Activated naive CD4-positive, alpha-beta T cell treated with anti-CD3 and anti-CD28 coated beads for 36 hours (primary cell): ENCODE results near the gene TOM1L2. TPM values are rescaled to one million over a fixed set of nuclear protein-coding genes. Genes with fewer than 3 reads are reported as not detected.
"Not testable (repeated sequence)": the region's sequence is repeated elsewhere in the genome, so short reads cannot be mapped to it uniquely, and the experiment has no call there.

Experiments
- CTCF ChIA-PET: fragments of 350-600 bp; sonication (Branson Sonifier 250); formaldehyde crosslinking; loops from one replicate; lab custom pipeline; 2021; ENCODE audit warnings: antibody characterized with exemption; lab: Charles Lee
- DNase-seq: peaks from one replicate; pipeline ENCODE4 v3.0.0-alpha.2; 2020
- H3K27ac Mint-ChIP-seq: one replicate; pipeline ENCODE4 v1.8.0; 2021; ENCODE audit warnings: mild to moderate bottlenecking, mixed read lengths
- H3K27me3 Mint-ChIP-seq: one replicate; pipeline ENCODE4 v1.8.0; 2021; ENCODE audit warnings: low read depth, mixed read lengths
- H3K36me3 Mint-ChIP-seq: one replicate; pipeline ENCODE4 v1.8.0; 2021; ENCODE audit warnings: low read depth, mixed read lengths
- H3K4me1 Mint-ChIP-seq: one replicate; pipeline ENCODE4 v1.8.0; 2021; ENCODE audit warnings: low read depth, mixed read lengths
- H3K4me3 Mint-ChIP-seq: one replicate; pipeline ENCODE4 v1.8.0; 2021; ENCODE audit warnings: mild to moderate bottlenecking, moderate library complexity, mixed read lengths
- H3K9me3 Mint-ChIP-seq: one replicate; pipeline ENCODE4 v1.8.0; 2021; ENCODE audit warnings: mixed read lengths
- intact Hi-C: fragments of 100-400 bp; cut with micrococcal nuclease; formaldehyde crosslinking; loops from one replicate; pipeline ENCODE4 v1.15.1; 2023
- total RNA-seq, 2 experiments: library from RNA; stranded (reverse); gene quantifications; one replicate each; pipeline ENCODE4 v1.2.3, GENCODE V29; 2021

Gene TOM1L2
- total RNA-seq, 2 experiments from 2014 or later = 9.8 to 9.9 TPM

- no peak overlapping the region for H3K27ac Mint-ChIP-seq
- no peaks in the 10 kb centered on the region for H3K27me3 Mint-ChIP-seq
- H3K36me3 Mint-ChIP-seq = peaks cover 8% of the 10 kb centered on the region
- intact Hi-C loops = no loop called here
- H3K4me3 Mint-ChIP-seq = no peak overlapping the region
- DNase-seq = no peak
- no peaks in the 10 kb centered on the region for H3K9me3 Mint-ChIP-seq
- H3K4me1 Mint-ChIP-seq = no peaks in the 10 kb centered on the region
- CTCF ChIA-PET = no interaction called here
Observed at GRCh38 chr17:18008496-18009268, 36.5 kb upstream of the TOM1L2 start.

GRCh38 chr17:18006495-18007239 lies 34.5 kb upstream of the TOM1L2 start:
- Mint-ChIP-seq H3K9me3 (no peaks in the 10 kb centered on the region), H3K27me3 (no peaks in the 10 kb centered on the region), H3K4me3 (no peak overlapping the region), H3K27ac (no peak overlapping the region), H3K4me1 (no peaks in the 10 kb centered on the region), H3K36me3 (peaks cover 7% of the 10 kb centered on the region)
- CTCF ChIA-PET = interaction anchor here (0.5 kb wide), 1 partner anchor 736 kb away, joined by 3 read pairs; no protein-coding TSS in a partner anchor
- DNase-seq = no peak
- intact Hi-C loops = no loop called here

GRCh38 chr17:18005496-18005895 lies 33.3 kb upstream of the TOM1L2 start:
- CTCF ChIA-PET = no interaction called here
- intact Hi-C loops = no loop called here
- Mint-ChIP-seq H3K27me3 (no peaks in the 10 kb centered on the region), H3K27ac (no peak overlapping the region), H3K4me1 (no peaks in the 10 kb centered on the region), H3K9me3 (no peaks in the 10 kb centered on the region), H3K4me3 (no peak overlapping the region), H3K36me3 (peaks cover 7% of the 10 kb centered on the region)
- DNase-seq = no peak

- Mint-ChIP-seq H3K27ac (no peak overlapping the region), H3K27me3 (no peaks in the 10 kb centered on the region), H3K36me3 (peaks cover 4% of the 10 kb centered on the region), H3K9me3 (no peaks in the 10 kb centered on the region), H3K4me3 (no peak overlapping the region), H3K4me1 (no peaks in the 10 kb centered on the region)
- CTCF ChIA-PET = no interaction called here
- intact Hi-C loops = no loop called here
- DNase-seq = no peak
Observed at GRCh38 chr17:18004884-18005305, 32.7 kb upstream of the TOM1L2 start.

- Mint-ChIP-seq H3K27ac (no peak overlapping the region), H3K27me3 (no peaks in the 10 kb centered on the region), H3K9me3 (no peaks in the 10 kb centered on the region), H3K4me1 (no peaks in the 10 kb centered on the region), H3K36me3 (peaks cover 4% of the 10 kb centered on the region), H3K4me3 (no peak overlapping the region)
- intact Hi-C loops = no loop called here
- DNase-seq = no peak
- CTCF ChIA-PET = no interaction called here
Observed at GRCh38 chr17:18004345-18004744, 32.1 kb upstream of the TOM1L2 start.

GRCh38 chr17:18002171-18002570 lies 30.0 kb upstream of the TOM1L2 start:
- CTCF ChIA-PET = interaction anchor here (0.7 to 1.5 kb wide), 3 partner anchors 17 to 54 kb away, joined by 3 to 8 read pairs (median 5); no protein-coding TSS in a partner anchor
- Mint-ChIP-seq H3K9me3 (no peaks in the 10 kb centered on the region), H3K4me3 (no peak overlapping the region), H3K36me3 (peaks cover 4% of the 10 kb centered on the region), H3K27me3 (no peaks in the 10 kb centered on the region), H3K27ac (no peak overlapping the region), H3K4me1 (no peaks in the 10 kb centered on the region)
- intact Hi-C loops = no loop called here
- no peak for DNase-seq

GRCh38 chr17:18000030-18000408 lies 27.8 kb upstream of the TOM1L2 start:
- Mint-ChIP-seq H3K9me3 (no peaks in the 10 kb centered on the region), H3K36me3 (no peaks in the 10 kb centered on the region), H3K27ac (no peak overlapping the region), H3K4me1 (no peaks in the 10 kb centered on the region), H3K4me3 (no peak overlapping the region), H3K27me3 (no peaks in the 10 kb centered on the region)
- intact Hi-C loops = no loop called here
- DNase-seq = no peak
- CTCF ChIA-PET = interaction anchor here (0.6 kb wide), 1 partner anchor 33 kb away, joined by 3 read pairs; no protein-coding TSS in a partner anchor

GRCh38 chr17:17999364-18000029 lies 27.3 kb upstream of the TOM1L2 start:
- no peak overlapping the region for H3K4me3 Mint-ChIP-seq
- no peaks in the 10 kb centered on the region for H3K9me3 Mint-ChIP-seq
- CTCF ChIA-PET = no interaction called here
- no peaks in the 10 kb centered on the region for H3K27me3 Mint-ChIP-seq
- H3K27ac Mint-ChIP-seq = no peak overlapping the region
- no peak for DNase-seq
- H3K4me1 Mint-ChIP-seq = peaks cover 2% of the 10 kb centered on the region
- H3K36me3 Mint-ChIP-seq = no peaks in the 10 kb centered on the region
- intact Hi-C loops = no loop called here

- peaks cover 2% of the 10 kb centered on the region for H3K4me1 Mint-ChIP-seq
- H3K27ac Mint-ChIP-seq = no peak overlapping the region
- no peaks in the 10 kb centered on the region for H3K27me3 Mint-ChIP-seq
- DNase-seq = no peak
- no peaks in the 10 kb centered on the region for H3K36me3 Mint-ChIP-seq
- CTCF ChIA-PET = no interaction called here
- intact Hi-C loops = no loop called here
- no peaks in the 10 kb centered on the region for H3K9me3 Mint-ChIP-seq
- H3K4me3 Mint-ChIP-seq = no peak overlapping the region
Observed at GRCh38 chr17:17998934-17999333, 26.7 kb upstream of the TOM1L2 start.

- H3K27ac Mint-ChIP-seq, H3K4me3 Mint-ChIP-seq, DNase-seq, intact Hi-C loops, H3K36me3 Mint-ChIP-seq, H3K27me3 Mint-ChIP-seq, H3K4me1 Mint-ChIP-seq, H3K9me3 Mint-ChIP-seq: not testable (repeated sequence)
- CTCF ChIA-PET = interaction anchor here (0.6 kb wide), 1 partner anchor 78 kb away, joined by 3 read pairs; no protein-coding TSS in a partner anchor
Observed at GRCh38 chr17:17995887-17996286, 23.7 kb upstream of the TOM1L2 start.

GRCh38 chr17:17994271-17995069 lies 22.3 kb upstream of the TOM1L2 start:
- H3K27ac Mint-ChIP-seq = no peak overlapping the region

More at GRCh38 chr17:17994271-17995069, 22.3 kb upstream of the TOM1L2 start:
- Mint-ChIP-seq H3K4me1 (peaks cover 2% of the 10 kb centered on the region), H3K27me3 (no peaks in the 10 kb centered on the region), H3K36me3 (no peaks in the 10 kb centered on the region), H3K9me3 (no peaks in the 10 kb centered on the region), H3K4me3 (no peak overlapping the region)
- intact Hi-C loops = no loop called here
- CTCF ChIA-PET = interaction anchor here (1.3 kb wide), 1 partner anchor 39 kb away, joined by 3 read pairs; no protein-coding TSS in a partner anchor
- peak; percentile 18 for DNase-seq
